Measurements from ENCODE around the gene SIGLEC8.
A peak's percentile ranks its signal among the peaks of the same experiment; 100 is the strongest.

Gene SIGLEC8

DNA sequence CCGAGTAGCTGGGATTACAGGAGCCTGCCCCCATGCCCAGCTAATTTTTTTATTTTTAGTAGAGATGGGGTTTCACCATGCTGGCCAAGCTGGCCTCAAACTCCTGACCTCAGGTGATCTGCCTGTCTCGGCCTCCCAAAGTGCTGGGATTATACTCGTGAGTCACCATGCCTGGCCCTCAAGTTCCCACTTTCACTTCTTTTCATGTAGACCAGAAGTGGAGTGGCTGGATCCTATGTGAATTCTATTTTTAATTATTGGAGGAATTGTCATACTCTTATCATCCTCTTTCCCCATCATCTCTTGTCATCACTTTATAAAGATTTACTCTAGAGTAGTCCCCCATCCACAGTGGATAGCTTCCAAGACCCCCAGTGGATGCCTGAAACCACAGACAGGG lies 28.0 kb downstream of the SIGLEC8 start:
- Histone ChIP-seq H2AK5ac (ENCODE audit: low read length) (no peak overlapping the region), H3K36me3 (ENCODE audit: control insufficient read depth in 1 of 2, insufficient read depth in 2 of 2, low read length in 2 of 2) (no peaks in the 10 kb centered on the region), H4K8ac (ENCODE audit: low read depth, low read length) (no peak overlapping the region), H3K27me3 (ENCODE audit: insufficient read depth, low read length) (no peaks in the 10 kb centered on the region), H3K4ac (ENCODE audit: low read depth, low read length) (no peak overlapping the region), H2BK5ac (ENCODE audit: low read depth, low read length, poor library complexity) (no peak overlapping the region), H3K14ac (ENCODE audit: low read length) (no peak overlapping the region), H4K12ac (ENCODE audit: low read depth, low read length) (no peak overlapping the region), H3K4me3 (ENCODE audit: low read depth, low read length) (no peak overlapping the region), H3K4me2 (ENCODE audit: low read length) (no peak overlapping the region), H2BK12ac (ENCODE audit: low read length) (no peak overlapping the region), H3K27ac (ENCODE audit: low read depth, low read length) (no peak overlapping the region), H3K79me1 (ENCODE audit: low read length) (no peaks in the 10 kb centered on the region), H3K9ac (ENCODE audit: low read length) (no peak overlapping the region), H2AFZ (ENCODE audit: insufficient read depth, low read length, poor library complexity) (no peak overlapping the region), H3K79me2 (ENCODE audit: control insufficient read depth, insufficient read depth, low read length, poor library complexity) (no peaks in the 10 kb centered on the region), H3K9me3 (ENCODE audit: insufficient read depth, low read depth, low read length) (peaks cover 8% of the 10 kb centered on the region), H3K23ac (ENCODE audit: low read length) (no peak overlapping the region), H3K4me1 (ENCODE audit: control insufficient read depth in 1 of 2, insufficient read depth in 2 of 2, low read length in 2 of 2) (no peaks in the 10 kb centered on the region), H3K18ac (ENCODE audit: low read length) (no peak overlapping the region), H4K91ac (ENCODE audit: low read depth, low read length) (no peak overlapping the region), H2BK120ac (ENCODE audit: insufficient read depth, low read length, poor library complexity) (no peak overlapping the region)
- DNase-seq, result no peak
- no CpG with 5 or more reads among the region's 3 CpGs for WGBS (ENCODE audit: extremely low coverage, insufficient coverage, insufficient read length)

DNA sequence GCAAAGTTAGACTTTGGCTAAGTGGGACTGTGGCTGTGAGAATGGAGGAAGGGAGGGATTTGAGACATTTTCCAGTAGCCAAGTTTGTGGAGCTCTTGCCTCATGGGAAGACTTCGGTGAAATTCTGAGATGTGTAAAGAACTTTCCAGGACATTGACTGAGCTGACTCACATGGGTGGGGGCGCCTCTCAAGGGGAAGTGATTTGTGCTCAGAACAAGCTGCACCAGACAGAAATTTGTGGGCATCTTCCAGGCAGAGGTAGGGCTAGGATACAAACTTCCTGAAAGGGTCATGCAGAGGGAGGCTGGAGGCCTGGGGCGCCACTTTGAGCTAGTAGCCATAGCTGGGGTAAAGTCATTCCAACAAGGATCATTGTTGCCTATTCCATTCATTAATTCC lies 31.1 kb downstream of the SIGLEC8 start:
- Histone ChIP-seq H3K9ac (ENCODE audit: low read length) (no peak overlapping the region), H3K79me1 (ENCODE audit: low read length) (no peaks in the 10 kb centered on the region), H3K23ac (ENCODE audit: low read length) (no peak overlapping the region), H2BK5ac (ENCODE audit: low read depth, low read length, poor library complexity) (no peak overlapping the region), H2AFZ (ENCODE audit: insufficient read depth, low read length, poor library complexity) (no peak overlapping the region), H2BK120ac (ENCODE audit: insufficient read depth, low read length, poor library complexity) (no peak overlapping the region), H3K9me3 (ENCODE audit: insufficient read depth, low read depth, low read length) (peaks cover 8% of the 10 kb centered on the region), H3K27ac (ENCODE audit: low read depth, low read length) (no peak overlapping the region), H2BK12ac (ENCODE audit: low read length) (no peak overlapping the region), H3K4me1 (ENCODE audit: control insufficient read depth in 1 of 2, insufficient read depth in 2 of 2, low read length in 2 of 2) (no peaks in the 10 kb centered on the region), H3K79me2 (ENCODE audit: control insufficient read depth, insufficient read depth, low read length, poor library complexity) (no peaks in the 10 kb centered on the region), H3K14ac (ENCODE audit: low read length) (no peak overlapping the region), H3K18ac (ENCODE audit: low read length) (no peak overlapping the region), H3K36me3 (ENCODE audit: control insufficient read depth in 1 of 2, insufficient read depth in 2 of 2, low read length in 2 of 2) (no peaks in the 10 kb centered on the region), H2AK5ac (ENCODE audit: low read length) (no peak overlapping the region), H3K4ac (ENCODE audit: low read depth, low read length) (no peak overlapping the region), H3K4me3 (ENCODE audit: low read depth, low read length) (no peak overlapping the region), H3K4me2 (ENCODE audit: low read length) (no peak overlapping the region), H4K8ac (ENCODE audit: low read depth, low read length) (no peak overlapping the region), H4K12ac (ENCODE audit: low read depth, low read length) (no peak overlapping the region), H3K27me3 (ENCODE audit: insufficient read depth, low read length) (no peaks in the 10 kb centered on the region), H4K91ac (ENCODE audit: low read depth, low read length) (no peak overlapping the region)
- WGBS (ENCODE audit: extremely low coverage, insufficient coverage, insufficient read length), result no CpG with 5 or more reads among the region's 3 CpGs
- DNase-seq, result peak in 1 of 2 donors; percentile 4

DNA sequence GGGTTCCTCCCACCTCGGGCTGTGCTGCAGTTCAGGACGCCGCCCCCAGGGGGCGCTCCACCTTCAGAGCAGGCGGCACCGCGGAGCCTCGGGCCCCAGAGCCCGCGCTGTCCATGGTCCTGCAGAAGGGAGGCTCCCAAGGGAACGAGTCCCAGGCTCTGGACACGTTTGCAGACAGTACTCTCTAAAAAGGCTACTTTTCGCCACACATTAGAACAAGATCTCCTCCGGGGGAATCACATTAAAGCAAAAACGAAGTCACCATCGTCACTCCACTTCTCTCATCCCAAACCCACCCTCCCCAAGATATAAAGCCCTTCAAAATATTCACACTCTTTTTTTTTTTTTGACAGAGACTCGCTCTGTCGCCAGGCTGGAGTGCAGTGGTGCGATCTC lies 36.2 kb downstream of the SIGLEC8 start:
- Histone ChIP-seq H4K91ac (ENCODE audit: low read depth, low read length) (no peak overlapping the region), H3K4me3 (ENCODE audit: low read depth, low read length) (no peak overlapping the region), H3K79me2 (ENCODE audit: control insufficient read depth, insufficient read depth, low read length, poor library complexity) (no peaks in the 10 kb centered on the region), H2AK5ac (ENCODE audit: low read length) (no peak overlapping the region), H3K4me1 (ENCODE audit: control insufficient read depth in 1 of 2, insufficient read depth in 2 of 2, low read length in 2 of 2) (no peaks in the 10 kb centered on the region), H3K9me3 (ENCODE audit: insufficient read depth, low read depth, low read length) (peaks cover 8% of the 10 kb centered on the region), H3K79me1 (ENCODE audit: low read length) (no peaks in the 10 kb centered on the region), H3K18ac (ENCODE audit: low read length) (no peak overlapping the region), H2BK12ac (ENCODE audit: low read length) (no peak overlapping the region), H3K27ac (ENCODE audit: low read depth, low read length) (no peak overlapping the region), H3K9ac (ENCODE audit: low read length) (no peak overlapping the region), H3K23ac (ENCODE audit: low read length) (no peak overlapping the region), H4K12ac (ENCODE audit: low read depth, low read length) (no peak overlapping the region), H2BK5ac (ENCODE audit: low read depth, low read length, poor library complexity) (no peak overlapping the region), H4K8ac (ENCODE audit: low read depth, low read length) (no peak overlapping the region), H3K14ac (ENCODE audit: low read length) (no peak overlapping the region), H3K4me2 (ENCODE audit: low read length) (no peak overlapping the region), H2AFZ (ENCODE audit: insufficient read depth, low read length, poor library complexity) (no peak overlapping the region), H3K4ac (ENCODE audit: low read depth, low read length) (no peak overlapping the region), H3K27me3 (ENCODE audit: insufficient read depth, low read length) (no peaks in the 10 kb centered on the region), H3K36me3 (ENCODE audit: control insufficient read depth in 1 of 2, insufficient read depth in 2 of 2, low read length in 2 of 2) (no peaks in the 10 kb centered on the region), H2BK120ac (ENCODE audit: insufficient read depth, low read length, poor library complexity) (no peak overlapping the region)
- no CpG with 5 or more reads among the region's 19 CpGs for WGBS (ENCODE audit: extremely low coverage, insufficient coverage, insufficient read length)
- DNase-seq, result peak; percentile 77 to 96

DNA sequence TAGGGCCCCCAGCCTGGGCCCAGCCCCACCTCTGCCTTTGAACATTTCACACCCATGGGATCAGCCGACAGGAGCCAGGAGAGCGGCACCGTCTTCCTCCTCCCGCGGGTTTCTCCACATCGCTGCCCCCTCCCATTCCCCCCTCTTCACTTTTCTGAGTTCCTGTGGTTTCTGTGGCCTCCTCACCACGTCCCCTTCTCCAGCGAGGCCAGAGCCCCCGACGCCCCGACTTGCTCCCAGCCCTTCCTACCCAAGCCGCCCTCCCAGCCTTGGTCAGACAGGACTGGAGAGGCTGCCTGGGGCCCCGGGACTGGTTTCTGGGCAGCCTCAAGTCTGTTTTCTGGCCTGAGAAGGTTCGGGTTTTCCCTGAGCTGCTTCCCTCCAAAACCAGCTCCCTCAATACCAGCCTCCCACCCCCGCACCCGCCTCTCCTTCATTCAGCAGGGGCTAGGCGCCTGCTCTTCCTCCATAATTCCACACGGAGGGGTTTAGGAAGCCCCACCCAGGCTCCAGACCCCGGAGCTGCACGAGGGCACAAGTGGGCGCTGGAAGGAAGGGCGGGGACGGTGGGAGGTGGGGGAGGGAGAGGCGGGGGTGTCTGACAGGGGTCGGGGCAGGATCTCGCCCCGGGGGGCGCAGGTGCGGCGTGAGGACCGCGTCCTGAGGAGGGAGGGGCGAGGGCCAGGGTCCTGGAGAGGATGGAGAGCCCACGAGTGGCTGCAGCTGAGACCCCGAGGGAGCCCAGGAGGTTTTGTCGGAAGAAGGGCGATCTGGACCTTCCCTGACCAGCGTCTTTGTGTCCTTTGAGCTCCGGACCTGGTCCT lies 36.8 kb downstream of the SIGLEC8 start:
- no peak for DNase-seq
- H3K4me3 ChIP-seq (ENCODE audit: low read depth, low read length), result peak overlapping the region; percentile 23
- no peak overlapping the region for H4K8ac ChIP-seq (ENCODE audit: low read depth, low read length)
- H3K27me3 ChIP-seq (ENCODE audit: insufficient read depth, low read length), result no peaks in the 10 kb centered on the region
- no peak overlapping the region for H3K4ac ChIP-seq (ENCODE audit: low read depth, low read length)
- H3K36me3 ChIP-seq (ENCODE audit: control insufficient read depth in 1 of 2, insufficient read depth in 2 of 2, low read length in 2 of 2), result no peaks in the 10 kb centered on the region
- H2AK5ac ChIP-seq (ENCODE audit: low read length), result no peak overlapping the region
- H3K9me3 ChIP-seq (ENCODE audit: insufficient read depth, low read depth, low read length), result peaks cover 6% of the 10 kb centered on the region
- H4K91ac ChIP-seq (ENCODE audit: low read depth, low read length), result no peak overlapping the region
- no peak overlapping the region for H2BK120ac ChIP-seq (ENCODE audit: insufficient read depth, low read length, poor library complexity)
- no peak overlapping the region for H2BK5ac ChIP-seq (ENCODE audit: low read depth, low read length, poor library complexity)
- no peak overlapping the region for H3K14ac ChIP-seq (ENCODE audit: low read length)
- H3K9ac ChIP-seq (ENCODE audit: low read length), result no peak overlapping the region
- H3K4me2 ChIP-seq (ENCODE audit: low read length), result no peak overlapping the region
- H4K12ac ChIP-seq (ENCODE audit: low read depth, low read length), result no peak overlapping the region
- H3K18ac ChIP-seq (ENCODE audit: low read length), result no peak overlapping the region
- no peaks in the 10 kb centered on the region for H3K79me1 ChIP-seq (ENCODE audit: low read length)
- WGBS (ENCODE audit: extremely low coverage, insufficient coverage, insufficient read length), result no CpG with 5 or more reads among the region's 39 CpGs
- H3K4me1 ChIP-seq (ENCODE audit: control insufficient read depth in 1 of 2, insufficient read depth in 2 of 2, low read length in 2 of 2), result no peaks in the 10 kb centered on the region
- H3K79me2 ChIP-seq (ENCODE audit: control insufficient read depth, insufficient read depth, low read length, poor library complexity), result no peaks in the 10 kb centered on the region
- no peak overlapping the region for H2BK12ac ChIP-seq (ENCODE audit: low read length)
- H3K23ac ChIP-seq (ENCODE audit: low read length), result no peak overlapping the region
- no peak overlapping the region for H2AFZ ChIP-seq (ENCODE audit: insufficient read depth, low read length, poor library complexity)
- H3K27ac ChIP-seq (ENCODE audit: low read depth, low read length), result no peak overlapping the region

All from trophoblast cell (in vitro differentiated cells and primary cell).